ENCODE results near the gene XRCC5. TPM values are rescaled to one million over a fixed set of nuclear protein-coding genes. Genes with fewer than 3 reads are reported as not detected.

XRCC5 gene
- polyA plus RNA-seq, 1 donor from 2014 or later = 279 TPM

GRCh38 chr2:216229277-216229914, 120.2 kb downstream of the XRCC5 start:
- Histone ChIP-seq H3F3A (ENCODE audit: insufficient read depth, low read length, poor library complexity, severe bottlenecking) (no peaks in the 10 kb centered on the region), H2AFZ (ENCODE audit: low read depth, low read length) (no peak overlapping the region), H3K27me3 (ENCODE audit: insufficient read depth, low read depth, low read length) (no peaks in the 10 kb centered on the region), H3K4me2 (ENCODE audit: low read length) (no peak overlapping the region), H3K27ac (ENCODE audit: low read length) (no peak overlapping the region), H3K4me3 (ENCODE audit: low read length) (no peak overlapping the region), H3K9ac (ENCODE audit: low read length) (no peak overlapping the region), H3K36me3 (ENCODE audit: insufficient read depth, low read length) (no peaks in the 10 kb centered on the region), H3K79me2 (replicated peaks; ENCODE audit: insufficient read depth, low read length) (no peaks in the 10 kb centered on the region), H3K9me3 (ENCODE audit: low read length) (no peaks in the 10 kb centered on the region), H4K20me1 (ENCODE audit: insufficient read depth) (no peaks in the 10 kb centered on the region), H3K9me2 (ENCODE audit: insufficient read depth, low read length) (no peaks in the 10 kb centered on the region)
- TF ChIP-seq TAF1 (IDR thresholded peaks at IDR 0.05; ENCODE audit: low read depth) (no peak), POLR2AphosphoS5 (IDR thresholded peaks at IDR 0.05) (no peak), CTCF (IDR thresholded peaks at IDR 0.05; ENCODE audit: poor library complexity, severe bottlenecking) (no peak), RAD21 (conservative IDR thresholded peaks at IDR 0.05) (no peak), EZH2 (IDR thresholded peaks at IDR 0.05; ENCODE audit: borderline replicate concordance, insufficient read depth, low read length, poor library complexity, severe bottlenecking) (no peak), EP300 (conservative IDR thresholded peaks at IDR 0.05; ENCODE audit: poor library complexity, severe bottlenecking) (no peak), MXI1 (conservative IDR thresholded peaks at IDR 0.05; ENCODE audit: poor library complexity, severe bottlenecking) (no peak), SMC3 (conservative IDR thresholded peaks at IDR 0.05; ENCODE audit: poor library complexity) (no peak)
- TF ChIP-seq, protein P1, sequence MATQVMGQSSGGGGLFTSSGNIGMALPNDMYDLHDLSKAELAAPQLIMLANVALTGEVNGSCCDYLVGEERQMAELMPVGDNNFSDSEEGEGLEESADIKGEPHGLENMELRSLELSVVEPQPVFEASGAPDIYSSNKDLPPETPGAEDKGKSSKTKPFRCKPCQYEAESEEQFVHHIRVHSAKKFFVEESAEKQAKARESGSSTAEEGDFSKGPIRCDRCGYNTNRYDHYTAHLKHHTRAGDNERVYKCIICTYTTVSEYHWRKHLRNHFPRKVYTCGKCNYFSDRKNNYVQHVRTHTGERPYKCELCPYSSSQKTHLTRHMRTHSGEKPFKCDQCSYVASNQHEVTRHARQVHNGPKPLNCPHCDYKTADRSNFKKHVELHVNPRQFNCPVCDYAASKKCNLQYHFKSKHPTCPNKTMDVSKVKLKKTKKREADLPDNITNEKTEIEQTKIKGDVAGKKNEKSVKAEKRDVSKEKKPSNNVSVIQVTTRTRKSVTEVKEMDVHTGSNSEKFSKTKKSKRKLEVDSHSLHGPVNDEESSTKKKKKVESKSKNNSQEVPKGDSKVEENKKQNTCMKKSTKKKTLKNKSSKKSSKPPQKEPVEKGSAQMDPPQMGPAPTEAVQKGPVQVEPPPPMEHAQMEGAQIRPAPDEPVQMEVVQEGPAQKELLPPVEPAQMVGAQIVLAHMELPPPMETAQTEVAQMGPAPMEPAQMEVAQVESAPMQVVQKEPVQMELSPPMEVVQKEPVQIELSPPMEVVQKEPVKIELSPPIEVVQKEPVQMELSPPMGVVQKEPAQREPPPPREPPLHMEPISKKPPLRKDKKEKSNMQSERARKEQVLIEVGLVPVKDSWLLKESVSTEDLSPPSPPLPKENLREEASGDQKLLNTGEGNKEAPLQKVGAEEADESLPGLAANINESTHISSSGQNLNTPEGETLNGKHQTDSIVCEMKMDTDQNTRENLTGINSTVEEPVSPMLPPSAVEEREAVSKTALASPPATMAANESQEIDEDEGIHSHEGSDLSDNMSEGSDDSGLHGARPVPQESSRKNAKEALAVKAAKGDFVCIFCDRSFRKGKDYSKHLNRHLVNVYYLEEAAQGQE (IDR thresholded peaks at IDR 0.05; ENCODE audit: borderline replicate concordance) = no peak

DNA sequence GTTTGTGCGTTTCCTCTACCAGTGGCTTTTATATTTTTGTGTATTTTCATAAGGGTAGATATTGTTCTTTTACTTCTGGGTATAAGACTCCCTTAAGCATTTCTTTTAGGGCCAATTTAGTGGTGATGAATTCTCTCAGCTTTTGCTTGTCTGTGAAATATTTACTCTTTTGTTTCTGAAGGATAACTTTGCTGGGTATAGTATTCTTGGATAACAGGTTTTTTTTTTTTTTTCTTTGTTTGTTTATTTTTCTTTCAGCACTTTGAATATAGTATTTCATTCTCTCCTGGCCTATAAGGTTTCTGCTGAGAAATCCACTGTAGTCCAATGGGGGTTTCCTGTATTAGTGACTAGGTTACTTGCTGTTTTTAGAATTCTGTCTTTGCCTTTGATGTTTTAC, 122.7 kb downstream of the XRCC5 start:
- H3K27me3 ChIP-seq (ENCODE audit: insufficient read depth, low read depth, low read length) = no peaks in the 10 kb centered on the region
- no peaks in the 10 kb centered on the region for H3K36me3 ChIP-seq (ENCODE audit: insufficient read depth, low read length)
- H3F3A ChIP-seq (ENCODE audit: insufficient read depth, low read length, poor library complexity, severe bottlenecking) = no peaks in the 10 kb centered on the region
- no peaks in the 10 kb centered on the region for H4K20me1 ChIP-seq (ENCODE audit: insufficient read depth)
- H3K79me2 ChIP-seq (replicated peaks; ENCODE audit: insufficient read depth, low read length) = no peaks in the 10 kb centered on the region
- no peak for TF ChIP-seq TAF1 (IDR thresholded peaks at IDR 0.05; ENCODE audit: low read depth)
- no peak for TF ChIP-seq MXI1 (conservative IDR thresholded peaks at IDR 0.05; ENCODE audit: poor library complexity, severe bottlenecking)
- no peak for TF ChIP-seq SMC3 (conservative IDR thresholded peaks at IDR 0.05; ENCODE audit: poor library complexity)
- no peak for TF ChIP-seq EP300 (conservative IDR thresholded peaks at IDR 0.05; ENCODE audit: poor library complexity, severe bottlenecking)
- no peak for TF ChIP-seq CTCF (IDR thresholded peaks at IDR 0.05; ENCODE audit: poor library complexity, severe bottlenecking)
- TF ChIP-seq RAD21 (conservative IDR thresholded peaks at IDR 0.05) = no peak
- TF ChIP-seq, protein P1 (IDR thresholded peaks at IDR 0.05; ENCODE audit: borderline replicate concordance) = no peak
- TF ChIP-seq EZH2 (IDR thresholded peaks at IDR 0.05; ENCODE audit: borderline replicate concordance, insufficient read depth, low read length, poor library complexity, severe bottlenecking) = no peak
- TF ChIP-seq POLR2AphosphoS5 (IDR thresholded peaks at IDR 0.05) = no peak
- no peak overlapping the region for H3K27ac ChIP-seq (ENCODE audit: low read length)
- no peaks in the 10 kb centered on the region for H3K9me3 ChIP-seq (ENCODE audit: low read length)
- no peak overlapping the region for H2AFZ ChIP-seq (ENCODE audit: low read depth, low read length)
- no peak overlapping the region for H3K4me2 ChIP-seq (ENCODE audit: low read length)
- no peak overlapping the region for H3K4me3 ChIP-seq (ENCODE audit: low read length)
- no peaks in the 10 kb centered on the region for H3K9me2 ChIP-seq (ENCODE audit: insufficient read depth, low read length)
- no peak overlapping the region for H3K9ac ChIP-seq (ENCODE audit: low read length)

Measured in neural cell (in vitro differentiated cells).